Ramos (cell line): ENCODE data around the gene CUL5.
"Not testable (repeated sequence)": the region's sequence is repeated elsewhere in the genome, so short reads cannot be mapped to it uniquely, and the experiment has no call there.

Source experiments
- in situ Hi-C: fragments of 300-500 bp; cut with MboI; formaldehyde crosslinking; loops from one replicate; pipeline ENCODE4 v1.14.3; 2022; ENCODE audit warnings: low sequenced_read_pairs; ENCODE audit not compliant: unreplicated experiment

The CUL5 gene

DNA sequence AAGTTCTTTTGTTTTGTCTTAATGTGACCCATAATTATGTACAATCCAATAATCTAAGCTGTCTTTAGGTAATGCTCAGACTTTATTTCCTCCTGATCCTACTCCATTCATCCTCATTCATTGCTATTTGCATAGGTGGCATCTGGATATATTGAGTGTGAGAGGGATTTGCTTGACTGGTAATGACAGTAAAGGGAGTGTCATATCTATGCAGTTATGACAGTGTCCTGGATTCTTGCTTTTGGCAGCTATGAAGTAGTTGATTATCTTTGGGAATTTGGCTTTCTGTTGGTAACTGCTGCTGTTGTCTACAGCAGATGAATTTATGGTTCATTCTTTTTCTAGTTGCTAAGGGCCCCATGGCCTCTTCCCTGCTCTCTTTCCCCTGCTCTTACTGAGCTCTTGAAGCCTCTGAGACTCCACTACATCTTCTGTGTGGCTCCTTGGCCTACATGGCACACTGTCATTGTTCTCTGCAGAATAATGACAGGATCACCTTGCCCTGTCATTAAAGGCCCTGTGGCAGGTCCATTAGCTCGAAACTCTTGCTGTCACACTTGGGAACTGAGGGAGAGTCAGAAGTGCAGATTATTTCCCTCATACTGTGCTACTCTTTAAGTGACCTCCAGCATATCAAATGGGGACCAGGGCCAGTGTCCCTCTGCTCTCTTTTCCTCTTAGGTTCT lies 92.5 kb downstream of the CUL5 start:
- in situ Hi-C loops = no loop called here

DNA sequence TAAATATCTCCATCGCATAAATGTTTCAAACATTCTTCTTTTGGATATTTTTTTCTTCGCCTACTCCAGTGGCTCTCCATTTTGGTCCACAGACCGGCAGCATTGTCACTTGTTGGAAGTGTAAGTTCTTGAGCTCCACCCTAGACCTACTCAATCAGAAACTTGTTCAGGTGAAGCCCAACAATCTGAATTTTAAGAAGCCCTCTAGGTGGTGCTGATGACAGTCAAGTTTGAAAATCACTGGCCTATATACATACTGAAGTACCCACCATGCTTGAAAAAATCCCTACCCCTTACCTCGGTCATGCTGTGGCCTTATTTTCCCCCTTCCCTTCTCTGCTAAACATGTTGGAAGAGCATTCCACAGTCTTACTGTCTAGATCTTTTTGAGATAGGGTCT lies 102.4 kb downstream of the CUL5 start:
- in situ Hi-C loops = no loop called here

DNA sequence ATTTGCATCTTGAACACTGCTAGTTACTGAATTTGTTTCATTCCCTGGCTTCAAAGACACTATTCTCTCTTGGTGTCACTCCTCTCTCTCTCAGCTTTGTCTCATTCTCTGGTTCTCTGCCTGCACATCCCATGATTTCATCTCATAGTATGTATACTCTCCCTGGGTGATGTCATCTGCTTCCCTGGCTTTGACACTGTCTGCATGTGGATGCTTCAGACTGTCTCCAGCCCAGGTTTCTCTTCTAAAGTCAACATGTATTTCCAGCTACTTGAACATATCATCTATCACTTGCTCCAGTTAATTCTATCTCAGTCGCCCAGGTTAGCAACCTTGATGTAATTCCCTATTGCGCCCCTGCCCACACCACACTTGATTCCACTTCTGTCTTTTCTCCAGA lies 103.4 kb downstream of the CUL5 start:
- in situ Hi-C loops = no loop called here

GRCh38 chr11:108115500-108116140 lies 106.9 kb downstream of the CUL5 start:
- in situ Hi-C loops = no loop called here

GRCh38 chr11:108117746-108118371 lies 109.2 kb downstream of the CUL5 start:
- in situ Hi-C loops = no loop called here

DNA sequence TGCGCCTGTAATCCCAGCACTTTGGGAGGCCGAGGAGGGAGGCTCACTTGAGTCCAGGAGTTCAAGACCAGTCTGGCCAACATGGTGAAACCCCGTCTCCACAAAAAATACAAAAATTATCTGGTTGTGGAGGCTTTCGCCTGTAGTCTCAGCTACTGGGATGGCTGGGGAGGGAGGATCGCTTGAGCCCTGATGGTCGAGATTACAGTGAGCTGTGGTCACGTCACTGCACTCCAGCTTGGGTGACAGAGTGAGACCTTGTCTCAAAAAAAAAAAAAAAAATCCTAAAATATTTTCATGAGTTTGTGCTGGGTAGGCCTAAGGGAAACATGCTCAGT lies 112.2 kb downstream of the CUL5 start:
- in situ Hi-C loops = loop anchor here (10.0 kb wide), 1 partner anchor 524 kb away; no protein-coding TSS in a partner anchor

DNA sequence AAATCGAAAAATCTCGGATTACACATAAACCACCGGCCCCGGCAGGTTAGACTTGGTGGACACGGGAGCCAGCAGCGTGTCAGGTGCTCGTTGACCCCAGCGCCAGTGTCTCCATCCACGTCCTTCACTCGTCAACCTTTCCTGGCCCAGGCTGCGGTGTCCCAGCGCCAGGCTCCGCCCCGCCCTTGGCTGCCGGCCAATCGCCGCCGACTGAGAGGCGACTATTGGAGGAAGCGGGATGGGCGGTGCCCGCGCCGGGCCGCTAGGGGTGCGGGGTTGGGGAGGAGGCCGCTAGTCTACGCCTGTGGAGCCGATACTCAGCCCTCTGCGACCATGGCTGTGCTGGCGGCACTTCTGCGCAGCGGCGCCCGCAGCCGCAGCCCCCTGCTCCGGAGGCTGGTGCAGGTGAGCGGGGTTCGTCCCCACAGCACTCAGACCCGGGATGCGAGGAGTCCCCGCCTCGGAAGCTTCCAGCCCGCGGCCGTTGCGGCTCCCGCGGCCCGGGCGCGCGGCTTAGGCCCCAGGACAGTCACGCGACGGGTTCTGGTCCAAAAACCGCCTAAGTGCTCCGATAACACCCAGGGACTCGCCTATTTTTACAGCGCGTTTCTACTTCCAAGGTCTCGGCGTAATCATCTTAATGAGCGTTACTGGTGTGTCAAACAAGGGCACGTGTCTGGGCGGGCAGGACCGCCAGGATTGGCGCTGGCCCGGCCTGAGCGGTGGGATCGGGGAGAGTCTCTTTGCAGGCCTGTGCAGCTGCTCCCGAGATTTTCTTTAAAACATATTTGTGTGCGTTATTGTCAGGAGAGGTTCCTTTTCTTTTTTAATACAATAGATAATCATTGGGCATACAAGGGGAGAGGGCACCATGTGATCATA lies 112.8 kb downstream of the CUL5 start, which contains the start of gene ACAT1:
TSS of gene ACAT1 (plus strand) at position 294 of the 882 bp plus-strand sequence. CDS start at position 334, 40 bp downstream.
- in situ Hi-C loops = loop anchor here (10.0 kb wide), 1 partner anchor 523 kb away; no protein-coding TSS in a partner anchor

DNA sequence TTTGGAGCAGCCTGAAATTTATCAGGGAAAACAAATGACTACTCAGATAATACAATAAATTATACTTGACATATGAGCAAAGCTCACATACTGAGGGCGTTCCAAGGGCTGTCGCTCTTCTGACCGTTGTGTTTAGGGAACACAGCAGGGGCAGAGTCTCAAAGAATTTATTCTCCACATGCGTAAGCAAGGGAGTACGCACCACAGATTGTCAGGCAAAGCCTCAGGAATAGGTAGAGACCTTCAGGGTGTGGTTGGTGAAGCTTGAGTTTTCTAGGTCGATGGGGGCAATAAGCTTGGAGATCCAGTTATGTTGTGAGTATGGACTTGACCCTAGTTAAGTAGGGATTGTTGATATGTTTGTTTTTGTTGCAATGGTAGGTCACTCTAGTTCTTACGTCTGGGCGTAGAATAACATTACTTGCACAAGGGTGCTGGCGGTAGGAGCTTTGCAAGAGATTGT lies 113.5 kb downstream of the CUL5 start:
- in situ Hi-C loops = loop anchor here (10.0 kb wide), 1 partner anchor 523 kb away; no protein-coding TSS in a partner anchor

DNA sequence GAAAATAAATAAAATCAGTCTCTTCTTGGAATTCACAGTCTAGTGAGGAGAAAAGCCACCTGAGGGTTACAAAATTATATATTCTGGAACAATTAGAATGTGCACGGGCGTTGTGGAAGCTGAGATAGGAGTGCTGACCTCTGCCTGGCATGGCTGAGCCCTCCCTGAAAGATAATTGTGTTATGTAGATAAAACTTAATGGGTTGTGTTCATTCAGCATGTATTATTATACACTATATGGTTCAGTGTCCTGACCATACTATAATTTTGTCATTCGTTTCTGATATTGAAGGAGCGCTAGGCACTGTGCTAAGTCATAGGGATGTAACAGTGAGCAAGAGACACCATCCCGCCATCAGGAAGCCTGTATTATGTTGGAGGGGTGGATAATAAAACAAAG lies 116.4 kb downstream of the CUL5 start:
- in situ Hi-C loops = loop anchor here (10.0 kb wide), 1 partner anchor 520 kb away; no protein-coding TSS in a partner anchor

GRCh38 chr11:108128772-108129171 lies 120.1 kb downstream of the CUL5 start:
- in situ Hi-C loops = loop anchor here (10.0 kb wide), 1 partner anchor 516 kb away; no protein-coding TSS in a partner anchor

GRCh38 chr11:108131993-108132392 lies 123.3 kb downstream of the CUL5 start:
- in situ Hi-C loops = no loop called here

DNA sequence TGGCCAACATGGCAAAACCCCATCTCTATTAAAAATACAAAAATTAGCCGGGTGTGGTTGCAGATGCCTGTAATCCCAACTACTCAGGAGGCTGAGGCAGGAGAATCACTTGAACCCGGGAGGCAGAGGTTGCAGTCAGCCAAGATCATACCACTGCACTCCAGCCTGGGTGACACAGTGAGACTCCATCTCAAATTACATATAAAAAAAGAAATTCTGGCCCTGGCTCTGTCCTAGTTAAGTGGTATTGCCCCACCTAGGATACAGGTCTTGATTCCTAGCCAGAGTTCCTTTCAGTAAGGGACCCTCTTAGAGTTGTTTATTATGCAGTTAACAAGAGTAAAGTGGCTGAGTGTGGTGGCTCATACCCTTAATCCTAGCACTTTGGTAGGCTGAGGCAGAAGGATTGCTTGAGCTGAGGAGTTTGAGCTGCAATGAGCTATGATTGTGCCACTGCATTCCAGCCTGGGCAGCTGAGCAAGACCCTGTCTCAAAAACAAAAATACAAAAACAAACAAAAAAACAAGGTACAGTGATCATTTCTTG lies 124.4 kb downstream of the CUL5 start:
- in situ Hi-C loops = not testable (repeated sequence)

DNA sequence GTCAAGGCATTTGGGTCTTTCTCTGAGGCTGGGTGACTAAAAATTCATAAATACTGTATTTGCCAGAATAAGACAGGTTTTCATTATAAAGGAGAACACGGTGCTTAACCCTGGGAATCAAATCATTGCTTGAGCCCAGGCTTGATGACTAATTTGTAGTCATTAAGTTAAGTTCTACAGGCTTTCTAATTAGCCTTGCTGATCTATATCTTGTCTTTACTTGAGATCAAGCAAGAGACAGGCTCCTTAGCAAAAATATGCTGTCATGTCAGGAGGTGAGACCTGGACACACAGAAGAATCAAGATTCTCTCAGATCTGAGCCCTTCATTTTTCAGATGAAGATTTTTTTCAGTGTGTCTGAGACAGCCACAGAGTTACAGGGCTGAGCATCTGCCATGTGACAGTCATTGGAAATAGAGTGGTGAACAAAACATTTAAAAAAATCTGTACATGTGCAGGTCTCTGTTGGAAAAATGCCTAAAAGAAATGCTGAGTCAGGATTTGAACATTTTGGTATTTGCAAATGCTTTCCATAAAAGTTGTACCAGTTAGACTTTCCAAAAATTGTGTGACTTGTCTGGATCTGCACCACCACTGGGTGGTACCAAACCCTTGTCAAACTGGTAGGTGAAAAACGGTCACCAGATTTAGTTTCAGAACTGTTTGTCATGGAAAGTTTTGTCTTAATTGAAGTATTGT lies 127.3 kb downstream of the CUL5 start:
- in situ Hi-C loops = no loop called here

DNA sequence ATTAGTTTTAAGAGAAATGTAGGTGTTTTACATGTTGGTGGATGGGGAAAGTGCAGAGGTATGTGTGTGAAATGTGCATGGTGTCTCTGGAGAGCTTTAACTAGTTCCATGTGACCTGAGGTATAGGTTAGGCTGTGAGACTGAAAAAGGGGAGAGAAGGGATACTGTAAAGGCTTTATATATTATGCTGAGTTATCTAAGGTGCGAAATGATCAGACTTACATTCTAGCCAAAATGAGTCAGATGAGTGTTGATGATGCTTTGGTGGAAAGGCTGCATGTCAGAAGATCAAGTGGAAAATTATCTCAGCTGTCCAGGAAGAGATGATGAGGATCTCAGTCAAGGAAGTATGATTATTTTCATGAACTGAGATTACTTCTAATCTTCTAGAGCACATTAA lies 128.5 kb downstream of the CUL5 start:
- in situ Hi-C loops = no loop called here

- in situ Hi-C loops = no loop called here
Measured at GRCh38 chr11:108142304-108142703, 133.6 kb downstream of the CUL5 start.

DNA sequence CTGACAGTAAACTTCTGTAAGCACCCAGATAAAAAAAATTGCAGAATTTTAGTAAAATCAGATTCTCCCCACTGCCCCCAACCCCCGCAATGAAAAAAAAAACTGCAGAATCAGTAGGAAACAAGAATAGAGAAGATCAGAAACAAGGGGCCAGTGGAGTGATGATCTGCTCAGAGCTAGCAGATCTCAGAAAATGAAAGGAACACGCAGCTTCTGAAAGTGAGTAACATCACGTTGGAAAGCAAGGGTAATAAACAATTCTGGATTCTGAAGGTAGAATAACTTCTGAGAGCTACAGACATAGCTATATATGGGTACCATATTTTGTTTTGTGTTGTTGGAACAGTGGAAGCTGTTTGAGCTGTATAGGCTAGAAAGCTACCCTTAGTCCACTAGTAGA lies 135.9 kb downstream of the CUL5 start:
- in situ Hi-C loops = no loop called here

GRCh38 chr11:108147150-108147549 lies 138.5 kb downstream of the CUL5 start:
- in situ Hi-C loops = no loop called here

- in situ Hi-C loops = no loop called here
Measured at GRCh38 chr11:108148556-108148955, 139.9 kb downstream of the CUL5 start.

DNA sequence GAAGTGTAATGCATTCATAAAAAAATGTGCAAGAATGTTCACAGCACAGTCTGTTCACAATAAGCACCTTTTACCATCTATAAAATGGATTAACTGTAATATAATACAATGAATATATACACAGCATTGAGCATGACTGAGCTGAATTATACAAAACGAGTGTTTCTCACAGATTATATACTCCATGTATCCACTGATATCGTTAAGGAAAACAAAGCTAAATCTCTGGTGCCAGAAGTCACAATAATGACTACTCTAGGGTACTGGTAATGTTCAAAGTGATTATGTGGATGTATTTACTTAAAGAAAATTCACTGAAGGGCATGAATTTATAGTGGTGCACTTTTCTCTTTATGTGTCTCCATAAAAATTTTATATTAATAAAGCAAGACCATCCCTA lies 145.9 kb downstream of the CUL5 start:
- in situ Hi-C loops = no loop called here
